GM23338 (cell line): ENCODE measurements around the gene TMEM151B. TPM values are rescaled to one million over a fixed set of nuclear protein-coding genes. Genes with fewer than 3 reads are reported as not detected.

ENCODE experiments used
- ATAC-seq: fragments of 200-7000 bp; cut with Tn5 transposase; 3 replicates; pipeline ENCODE4 v1.9.1; 2020
- DNase-seq: peaks from one replicate; pipeline ENCODE4 v3.0.0-alpha.2; 2015; ENCODE audit warnings: low spot score
- H2AFZ ChIP-seq: fragments of 200-600 bp; sonication (generic); 2 replicates; pipeline ENCODE4 v1.8.0; 2016; ENCODE audit warnings: antibody characterized with exemption, mild to moderate bottlenecking, moderate library complexity
- H3F3A ChIP-seq: fragments of 200-600 bp; sonication (generic); replicated peaks from 2 replicates; pipeline ENCODE4 v1.8.0; 2017; ENCODE audit warnings: antibody characterized with exemption, mixed run types, low read depth
- H3K27ac ChIP-seq: fragments of 200-600 bp; sonication (generic); 2 replicates; pipeline ENCODE4 v1.6.1; 2016; ENCODE audit warnings: low read depth
- H3K27me3 ChIP-seq: fragments of 200-600 bp; sonication (generic); 2 replicates; pipeline ENCODE4 v1.8.0; 2016; ENCODE audit warnings: mild to moderate bottlenecking, mixed run types, moderate library complexity; ENCODE audit not compliant: insufficient read depth
- H3K36me3 ChIP-seq: fragments of 200-600 bp; sonication (generic); 2 replicates; pipeline ENCODE4 v1.8.0; 2016; ENCODE audit warnings: mild to moderate bottlenecking; ENCODE audit not compliant: insufficient read depth
- H3K4me1 ChIP-seq: fragments of 200-600 bp; sonication (generic); 2 replicates; pipeline ENCODE4 v1.8.0; 2016; ENCODE audit warnings: mild to moderate bottlenecking, moderate library complexity; ENCODE audit not compliant: insufficient read depth
- H3K4me2 ChIP-seq: fragments of 200-600 bp; sonication (generic); 2 replicates; pipeline ENCODE4 v1.7.1; 2017; ENCODE audit warnings: mixed run types
- H3K4me3 ChIP-seq: fragments of 200-600 bp; sonication (generic); 2 replicates; pipeline ENCODE4 v1.6.1; 2016; ENCODE audit warnings: mixed run types
- H3K79me2 ChIP-seq: fragments of 200-600 bp; sonication (generic); replicated peaks from 2 replicates; pipeline ENCODE4 v1.8.0; 2017; ENCODE audit warnings: mild to moderate bottlenecking; ENCODE audit not compliant: insufficient read depth
- H3K9me2 ChIP-seq: fragments of 200-600 bp; sonication (generic); 2 replicates; pipeline ENCODE4 v1.8.0; 2017; ENCODE audit not compliant: insufficient read depth
- H4K20me1 ChIP-seq: fragments of 200-600 bp; sonication (generic); replicated peaks from 2 replicates; pipeline ENCODE4 v1.8.0; 2017; ENCODE audit warnings: mild to moderate bottlenecking; ENCODE audit not compliant: insufficient read depth
- H3K27ac Mint-ChIP-seq: 2 replicates; pipeline ENCODE4 v1.8.0; 2020; ENCODE audit warnings: inconsistent platforms, mild to moderate bottlenecking, moderate library complexity, mixed read lengths
- H3K27me3 Mint-ChIP-seq: 3 replicates; pipeline ENCODE4 v1.8.0; 2022; ENCODE audit warnings: low read depth, mild to moderate bottlenecking, moderate library complexity, mixed read lengths, inconsistent platforms; ENCODE audit not compliant: insufficient read depth, poor library complexity
- H3K36me3 Mint-ChIP-seq: 3 replicates; pipeline ENCODE4 v1.8.0; 2021; ENCODE audit warnings: low read depth, mild to moderate bottlenecking, inconsistent platforms, moderate library complexity, mixed read lengths
- H3K4me1 Mint-ChIP-seq: 3 replicates; pipeline ENCODE4 v1.8.0; 2020; ENCODE audit warnings: mild to moderate bottlenecking, inconsistent platforms, mixed read lengths
- H3K4me3 Mint-ChIP-seq: 3 replicates; pipeline ENCODE4 v1.8.0; 2021; ENCODE audit warnings: moderate library complexity, mild to moderate bottlenecking, inconsistent platforms, mixed read lengths
- H3K9me3 Mint-ChIP-seq: 3 replicates; pipeline ENCODE4 v1.8.0; 2020; ENCODE audit warnings: moderate library complexity, mild to moderate bottlenecking, inconsistent platforms, mixed read lengths
- CREB1 ChIP-seq: fragments of 250-450 bp; sonication (Bioruptor Pico); IDR thresholded peaks from 2 replicates; pipeline ENCODE4 v1.5.0; 2020; ENCODE audit warnings: low read depth, mild to moderate bottlenecking, moderate library complexity
- EZH2 ChIP-seq: fragments of 200-600 bp; sonication (generic); IDR thresholded peaks from one replicate; pipeline ENCODE4 v1.8.0; 2017; ENCODE audit warnings: antibody characterized with exemption, mild to moderate bottlenecking, low read depth; ENCODE audit not compliant: unreplicated experiment
- EZH2phosphoT487 ChIP-seq: fragments of 200-600 bp; sonication (generic); IDR thresholded peaks from one replicate; pipeline ENCODE4 v1.8.1; 2018; ENCODE audit warnings: antibody characterized with exemption; ENCODE audit not compliant: unreplicated experiment
- JUNB ChIP-seq: IDR thresholded peaks from one replicate; pipeline ENCODE4 v1.6.1; 2016; ENCODE audit warnings: antibody characterized with exemption; ENCODE audit not compliant: unreplicated experiment
- NANOG ChIP-seq: IDR thresholded peaks from 2 replicates; pipeline ENCODE4 v1.6.1; 2016; ENCODE audit warnings: antibody characterized with exemption, borderline replicate concordance
- POLR2AphosphoS5 ChIP-seq: IDR thresholded peaks from 2 replicates; pipeline ENCODE4 v1.6.1; 2016; ENCODE audit warnings: antibody characterized with exemption, low read depth
- REST ChIP-seq: IDR thresholded peaks from one replicate; pipeline ENCODE4 v1.6.1; 2018; ENCODE audit warnings: antibody characterized with exemption; ENCODE audit not compliant: unreplicated experiment
- ZNF114 ChIP-seq: fragments of 250-450 bp; sonication (Bioruptor Pico); IDR thresholded peaks from 2 replicates; pipeline ENCODE4 v1.5.0; 2020; ENCODE audit warnings: mild to moderate bottlenecking, moderate library complexity
- ZNF462 ChIP-seq: fragments of 250-450 bp; sonication (Bioruptor Pico); IDR thresholded peaks from 2 replicates; pipeline ENCODE4 v1.5.0; 2020; ENCODE audit warnings: mild to moderate bottlenecking, moderate library complexity
- polyA plus RNA-seq: library from polyadenylated mRNA; unstranded; fragments of >200 nt; fragmentation: Nextera tagmentation; extraction: Ambion mirVana; gene quantifications from 2 replicates; pipeline ENCODE4 v1.2.1, GENCODE V29; 2016
- total RNA-seq: library from RNA; depleted of rRNA; stranded (reverse); fragments of >200 nt; shearing (Covaris generic); gene quantifications from 2 replicates; pipeline ENCODE4 v1.2.3, GENCODE V29; 2014
- TF ChIP-seq, protein P1 (sequence below), 2 experiments: fragments of 200-600 bp in 1 of 2; sonication (generic) in 1 of 2; conservative IDR thresholded peaks; 2 replicates each; pipeline versions ENCODE4 v1.5.1 to v1.6.1; 2016 to 2017; ENCODE audit warnings: antibody characterized with exemption in 2 of 2, low read depth in 2 of 2, mild to moderate bottlenecking in 2 of 2, moderate library complexity in 1 of 2
- TF ChIP-seq, protein P2 (sequence below): IDR thresholded peaks from 2 replicates; pipeline ENCODE4 v1.6.1; 2016; ENCODE audit warnings: antibody characterized with exemption

The TMEM151B gene
- total and polyA plus RNA-seq, 2 experiments from 2014 or later, result 0.91 to 14.6 TPM

GRCh38 chr6:44291841-44292240 is 21.6 kb downstream of the TMEM151B start (continued):
- no peak for TF ChIP-seq NANOG
- TF ChIP-seq, protein P1, sequence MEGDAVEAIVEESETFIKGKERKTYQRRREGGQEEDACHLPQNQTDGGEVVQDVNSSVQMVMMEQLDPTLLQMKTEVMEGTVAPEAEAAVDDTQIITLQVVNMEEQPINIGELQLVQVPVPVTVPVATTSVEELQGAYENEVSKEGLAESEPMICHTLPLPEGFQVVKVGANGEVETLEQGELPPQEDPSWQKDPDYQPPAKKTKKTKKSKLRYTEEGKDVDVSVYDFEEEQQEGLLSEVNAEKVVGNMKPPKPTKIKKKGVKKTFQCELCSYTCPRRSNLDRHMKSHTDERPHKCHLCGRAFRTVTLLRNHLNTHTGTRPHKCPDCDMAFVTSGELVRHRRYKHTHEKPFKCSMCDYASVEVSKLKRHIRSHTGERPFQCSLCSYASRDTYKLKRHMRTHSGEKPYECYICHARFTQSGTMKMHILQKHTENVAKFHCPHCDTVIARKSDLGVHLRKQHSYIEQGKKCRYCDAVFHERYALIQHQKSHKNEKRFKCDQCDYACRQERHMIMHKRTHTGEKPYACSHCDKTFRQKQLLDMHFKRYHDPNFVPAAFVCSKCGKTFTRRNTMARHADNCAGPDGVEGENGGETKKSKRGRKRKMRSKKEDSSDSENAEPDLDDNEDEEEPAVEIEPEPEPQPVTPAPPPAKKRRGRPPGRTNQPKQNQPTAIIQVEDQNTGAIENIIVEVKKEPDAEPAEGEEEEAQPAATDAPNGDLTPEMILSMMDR (conservative IDR thresholded peaks at IDR 0.05; ENCODE audit: low read depth in 2 of 2), result no peak
- TF ChIP-seq EZH2phosphoT487, result no peak
- no peak for TF ChIP-seq ZNF114 (CRISPR knock-in tag)
- TF ChIP-seq JUNB, result no peak

DNA sequence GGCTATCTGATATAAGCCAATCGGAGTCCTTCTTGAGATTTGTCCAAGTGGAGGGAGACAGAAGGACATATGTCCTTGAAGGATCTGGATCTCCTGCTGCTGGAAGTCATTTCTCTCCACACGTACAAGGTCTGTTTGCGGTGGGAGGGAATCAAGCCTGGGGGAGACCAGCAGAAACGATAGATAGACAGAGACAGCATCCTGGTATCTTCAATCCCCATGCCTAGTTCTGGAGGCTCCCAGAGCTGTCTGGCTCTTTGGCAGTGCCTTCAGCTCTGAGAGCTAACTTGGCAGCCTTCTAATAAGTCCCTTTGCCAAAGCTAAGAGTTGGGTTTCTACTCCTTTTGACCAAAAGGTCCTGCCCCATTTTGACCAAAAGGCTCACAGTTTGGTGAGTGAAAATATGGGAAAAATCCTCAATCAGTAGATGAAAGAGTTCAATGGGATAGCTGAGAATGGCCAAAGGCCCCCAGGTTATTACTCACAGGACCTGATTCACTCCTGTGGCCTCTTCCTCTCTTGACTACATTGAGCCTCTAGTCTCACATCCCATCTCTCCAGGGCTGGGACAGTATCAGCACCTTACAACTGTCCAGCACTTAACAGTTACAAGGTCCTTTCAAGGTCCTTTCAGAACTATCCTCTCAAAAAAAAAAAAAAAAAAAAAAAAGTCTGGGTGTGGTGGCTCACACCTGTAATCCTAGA is 22.6 kb downstream of the TMEM151B start:
- Histone ChIP-seq H3K4me2 (no peak overlapping the region), H4K20me1 (no peaks in the 10 kb centered on the region), H3K27me3 (peaks cover 21% of the 10 kb centered on the region), H3K4me3 (no peak overlapping the region), H3K9me2 (no peaks in the 10 kb centered on the region), H3F3A (0 out of 2 replicates have a peak, but pooled peaks cover 1% of the 10 kb centered on the region), H3K36me3 (no peaks in the 10 kb centered on the region), H3K4me1 (no peaks in the 10 kb centered on the region; the same call in 1 of the 2 replicates), H3K27ac (no peak overlapping the region), H2AFZ (no peak overlapping the region), H3K79me2 (no peaks in the 10 kb centered on the region)
- H3K4me1 Mint-ChIP-seq, result peaks cover 6% of the 10 kb centered on the region
- no peaks in the 10 kb centered on the region; the same call in 2 of the 3 replicates for H3K9me3 Mint-ChIP-seq
- peaks cover 31% of the 10 kb centered on the region for H3K27me3 Mint-ChIP-seq
- no peak overlapping the region for H3K27ac Mint-ChIP-seq
- ATAC-seq (no peak), DNase-seq (no peak)
- H3K36me3 Mint-ChIP-seq, result no peaks in the 10 kb centered on the region
- H3K4me3 Mint-ChIP-seq, result no peak overlapping the region
- TF ChIP-seq REST, result no peak
- TF ChIP-seq, protein P2, sequence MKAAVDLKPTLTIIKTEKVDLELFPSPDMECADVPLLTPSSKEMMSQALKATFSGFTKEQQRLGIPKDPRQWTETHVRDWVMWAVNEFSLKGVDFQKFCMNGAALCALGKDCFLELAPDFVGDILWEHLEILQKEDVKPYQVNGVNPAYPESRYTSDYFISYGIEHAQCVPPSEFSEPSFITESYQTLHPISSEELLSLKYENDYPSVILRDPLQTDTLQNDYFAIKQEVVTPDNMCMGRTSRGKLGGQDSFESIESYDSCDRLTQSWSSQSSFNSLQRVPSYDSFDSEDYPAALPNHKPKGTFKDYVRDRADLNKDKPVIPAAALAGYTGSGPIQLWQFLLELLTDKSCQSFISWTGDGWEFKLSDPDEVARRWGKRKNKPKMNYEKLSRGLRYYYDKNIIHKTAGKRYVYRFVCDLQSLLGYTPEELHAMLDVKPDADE, result no peak
- TF ChIP-seq EZH2, result no peak
- no peak for TF ChIP-seq POLR2AphosphoS5
- TF ChIP-seq CREB1, result no peak
- no peak for TF ChIP-seq ZNF462 (CRISPR knock-in tag)
